ENCODE results near the gene TBX5.

TBX5 gene

DNA sequence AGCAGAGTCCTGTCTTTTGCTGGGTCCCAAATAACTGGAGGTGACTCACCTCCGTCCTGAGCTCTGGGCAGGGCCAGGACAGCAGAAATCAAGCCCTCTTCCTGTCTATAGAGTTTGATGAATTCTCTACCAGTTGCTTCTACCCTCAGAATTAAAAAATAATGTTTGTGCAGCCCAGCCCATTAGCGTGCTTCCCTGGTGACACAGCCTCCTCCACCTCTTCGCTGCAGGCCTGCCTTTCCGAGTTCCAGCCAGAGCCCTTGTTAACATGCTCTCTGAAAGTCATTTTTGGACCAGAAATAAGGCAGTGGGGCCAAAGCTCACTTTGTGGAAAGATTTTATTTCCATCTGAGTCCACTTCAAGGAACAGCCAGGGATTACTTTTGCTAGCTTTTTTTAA lies 94.0 kb downstream of the TBX5 start:
- Histone ChIP-seq H3K18ac (ENCODE audit: low read depth in 1 of 2, low read length in 2 of 2) (no peak overlapping the region), H2BK12ac (ENCODE audit: low read length in 2 of 2) (no peak overlapping the region), H3K9me3 (ENCODE audit: control insufficient read depth, low read length) (no peaks in the 10 kb centered on the region), H3K27ac (ENCODE audit: low read length, poor library complexity, severe bottlenecking) (no peak overlapping the region), H3K23ac (ENCODE audit: low read length in 2 of 2) (no peak overlapping the region), H3K9ac (ENCODE audit: low read length) (peak overlapping the region; percentile 30), H3K4me2 (ENCODE audit: low read length, poor library complexity, severe bottlenecking) (no peak overlapping the region), H4K8ac (ENCODE audit: low read length) (no peak overlapping the region), H3K4ac (ENCODE audit: low read depth in 1 of 2, low read length in 2 of 2) (no peak overlapping the region), H3K36me3 (ENCODE audit: control insufficient read depth in 1 of 2, insufficient read depth in 2 of 2, low read depth in 1 of 2, low read length in 2 of 2) (no peaks in the 10 kb centered on the region), H3K27me3 (ENCODE audit: control insufficient read depth in 1 of 2, insufficient read depth in 1 of 2, low read length in 2 of 2) (no peaks in the 10 kb centered on the region), H2AFZ (ENCODE audit: low read depth, low read length) (no peak overlapping the region), H3K79me1 (replicated peaks; ENCODE audit: low read length, poor library complexity, severe bottlenecking) (no peaks in the 10 kb centered on the region), H2BK5ac (ENCODE audit: low read depth, low read length, poor library complexity, severe bottlenecking) (no peak overlapping the region), H2BK120ac (ENCODE audit: low read depth, low read length) (no peak overlapping the region), H4K91ac (ENCODE audit: low read length) (no peak overlapping the region), H2AK5ac (ENCODE audit: low read length, severe bottlenecking) (no peak overlapping the region), H3K4me3 (ENCODE audit: insufficient read depth in 1 of 2, low read depth in 1 of 2, low read length in 2 of 2) (no peak overlapping the region), H3K14ac (ENCODE audit: low read length in 2 of 2) (no peak overlapping the region), H3K4me1 (ENCODE audit: control insufficient read depth, insufficient read depth, low read depth, low read length) (no peaks in the 10 kb centered on the region), H2BK15ac (ENCODE audit: low read depth, poor library complexity, severe bottlenecking) (no peak overlapping the region)
- DNase-seq: no peak
- WGBS: 61% methylated on average over 4 of the region's 4 CpGs

DNA sequence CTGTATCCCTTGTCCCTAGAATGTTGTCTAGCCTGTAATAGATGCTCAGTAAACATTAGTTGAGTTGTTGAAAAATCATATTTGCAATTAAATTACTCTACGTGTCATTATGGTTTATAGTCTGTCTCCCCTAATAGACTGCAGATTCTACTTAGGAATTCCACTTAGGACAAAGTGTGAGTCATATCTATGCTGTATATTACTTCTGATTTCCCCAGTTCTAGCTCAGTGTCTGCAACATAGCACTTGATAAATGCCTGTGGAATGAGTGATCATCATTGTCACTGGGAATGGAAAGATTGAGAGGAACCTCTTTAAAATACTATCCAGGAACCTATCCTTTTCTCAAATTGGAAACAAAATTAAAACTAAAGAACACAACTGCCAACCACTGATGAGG lies 99.3 kb downstream of the TBX5 start:
- H2BK120ac ChIP-seq (ENCODE audit: low read depth, low read length): no peak overlapping the region
- H2AFZ ChIP-seq (ENCODE audit: low read depth, low read length): no peak overlapping the region
- no peak overlapping the region for H2BK5ac ChIP-seq (ENCODE audit: low read depth, low read length, poor library complexity, severe bottlenecking)
- H3K23ac ChIP-seq (ENCODE audit: low read length in 2 of 2): no peak overlapping the region
- H3K9me3 ChIP-seq (ENCODE audit: control insufficient read depth, low read length): peaks cover 3% of the 10 kb centered on the region
- no peak overlapping the region for H3K18ac ChIP-seq (ENCODE audit: low read depth in 1 of 2, low read length in 2 of 2)
- H3K4me2 ChIP-seq (ENCODE audit: low read length, poor library complexity, severe bottlenecking): no peak overlapping the region
- H2AK5ac ChIP-seq (ENCODE audit: low read length, severe bottlenecking): no peak overlapping the region
- no peak overlapping the region for H3K9ac ChIP-seq (ENCODE audit: low read length)
- no peak overlapping the region for H4K8ac ChIP-seq (ENCODE audit: low read length)
- no peak for DNase-seq
- H3K14ac ChIP-seq (ENCODE audit: low read length in 2 of 2): no peak overlapping the region
- no peak overlapping the region for H3K27ac ChIP-seq (ENCODE audit: low read length, poor library complexity, severe bottlenecking)
- no peak overlapping the region for H3K4me3 ChIP-seq (ENCODE audit: insufficient read depth in 1 of 2, low read depth in 1 of 2, low read length in 2 of 2)
- WGBS: 60% methylated on average over 1 of the region's 1 CpG
- H3K79me1 ChIP-seq (replicated peaks; ENCODE audit: low read length, poor library complexity, severe bottlenecking): no peaks in the 10 kb centered on the region
- no peak overlapping the region for H4K91ac ChIP-seq (ENCODE audit: low read length)
- H2BK15ac ChIP-seq (ENCODE audit: low read depth, poor library complexity, severe bottlenecking): no peak overlapping the region
- peaks cover 0 to 4% of the 10 kb centered on the region in 2 experiments for H3K27me3 ChIP-seq (ENCODE audit: control insufficient read depth in 1 of 2, insufficient read depth in 1 of 2, low read length in 2 of 2)
- H3K4me1 ChIP-seq (ENCODE audit: control insufficient read depth, insufficient read depth, low read depth, low read length): no peaks in the 10 kb centered on the region
- no peak overlapping the region for H3K4ac ChIP-seq (ENCODE audit: low read depth in 1 of 2, low read length in 2 of 2)
- no peak overlapping the region for H2BK12ac ChIP-seq (ENCODE audit: low read length in 2 of 2)
- H3K36me3 ChIP-seq (ENCODE audit: control insufficient read depth in 1 of 2, insufficient read depth in 2 of 2, low read depth in 1 of 2, low read length in 2 of 2): no peaks in the 10 kb centered on the region

DNA sequence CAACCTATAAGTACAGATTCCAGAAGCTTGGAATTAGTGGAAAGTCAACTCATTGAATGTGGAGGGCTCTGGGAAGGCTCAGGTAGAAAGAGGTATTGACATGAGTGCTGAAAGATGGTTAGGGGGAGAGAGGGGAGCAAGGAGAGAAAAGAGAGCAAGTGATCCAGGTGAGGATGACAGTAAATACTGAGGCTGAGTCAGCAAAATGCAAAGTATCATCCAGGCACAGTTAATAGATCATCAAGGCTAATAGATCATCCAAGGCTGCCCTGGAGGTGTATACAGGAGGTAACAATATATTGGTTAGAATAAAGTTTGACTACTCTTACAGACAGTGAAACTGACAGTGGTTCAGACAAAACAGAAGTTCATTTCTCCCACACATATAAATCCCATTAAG lies 100.5 kb downstream of the TBX5 start:
- Histone ChIP-seq H2BK15ac (ENCODE audit: low read depth, poor library complexity, severe bottlenecking) (no peak overlapping the region), H2AFZ (ENCODE audit: low read depth, low read length) (no peak overlapping the region), H4K8ac (ENCODE audit: low read length) (no peak overlapping the region), H4K91ac (ENCODE audit: low read length) (no peak overlapping the region), H3K79me1 (replicated peaks; ENCODE audit: low read length, poor library complexity, severe bottlenecking) (no peaks in the 10 kb centered on the region), H3K4me2 (ENCODE audit: low read length, poor library complexity, severe bottlenecking) (no peak overlapping the region), H3K4ac (ENCODE audit: low read depth in 1 of 2, low read length in 2 of 2) (no peak overlapping the region), H2BK120ac (ENCODE audit: low read depth, low read length) (no peak overlapping the region), H3K23ac (ENCODE audit: low read length in 2 of 2) (no peak overlapping the region), H3K36me3 (ENCODE audit: control insufficient read depth in 1 of 2, insufficient read depth in 2 of 2, low read depth in 1 of 2, low read length in 2 of 2) (no peaks in the 10 kb centered on the region), H3K18ac (ENCODE audit: low read depth in 1 of 2, low read length in 2 of 2) (no peak overlapping the region), H2AK5ac (ENCODE audit: low read length, severe bottlenecking) (no peak overlapping the region), H3K4me1 (ENCODE audit: control insufficient read depth, insufficient read depth, low read depth, low read length) (no peaks in the 10 kb centered on the region), H3K14ac (ENCODE audit: low read length in 2 of 2) (no peak overlapping the region), H3K9ac (ENCODE audit: low read length) (no peak overlapping the region), H2BK5ac (ENCODE audit: low read depth, low read length, poor library complexity, severe bottlenecking) (no peak overlapping the region), H2BK12ac (ENCODE audit: low read length in 2 of 2) (no peak overlapping the region), H3K27me3 (ENCODE audit: control insufficient read depth in 1 of 2, insufficient read depth in 1 of 2, low read length in 2 of 2) (peaks cover 0 to 4% of the 10 kb centered on the region in 2 experiments), H3K4me3 (ENCODE audit: insufficient read depth in 1 of 2, low read depth in 1 of 2, low read length in 2 of 2) (no peak overlapping the region), H3K9me3 (ENCODE audit: control insufficient read depth, low read length) (peaks cover 3% of the 10 kb centered on the region), H3K27ac (ENCODE audit: low read length, poor library complexity, severe bottlenecking) (no peak overlapping the region)
- no peak for DNase-seq
